Testis (tissue), 2 donors: ENCODE data around the gene DDX56.

Experiments used
- POLR2A ChIP-seq: fragments of 450-650 bp; IDR thresholded peaks from one replicate; pipeline ENCODE4 v1.6.1; 2017; ENCODE audit warnings: antibody characterized with exemption, mild to moderate bottlenecking, moderate library complexity
- TF ChIP-seq, protein P1 (sequence below), 3 experiments: fragments of 450-650 bp in 2 of 3; fragments of 200-600 bp in 1 of 3; sonication (generic) in 1 of 3; IDR thresholded peaks; one replicate each; pipeline ENCODE4 v1.5.1; 2016 to 2019; ENCODE audit warnings: antibody characterized with exemption in 3 of 3, mild to moderate bottlenecking in 2 of 3, moderate library complexity in 1 of 3

DNA sequence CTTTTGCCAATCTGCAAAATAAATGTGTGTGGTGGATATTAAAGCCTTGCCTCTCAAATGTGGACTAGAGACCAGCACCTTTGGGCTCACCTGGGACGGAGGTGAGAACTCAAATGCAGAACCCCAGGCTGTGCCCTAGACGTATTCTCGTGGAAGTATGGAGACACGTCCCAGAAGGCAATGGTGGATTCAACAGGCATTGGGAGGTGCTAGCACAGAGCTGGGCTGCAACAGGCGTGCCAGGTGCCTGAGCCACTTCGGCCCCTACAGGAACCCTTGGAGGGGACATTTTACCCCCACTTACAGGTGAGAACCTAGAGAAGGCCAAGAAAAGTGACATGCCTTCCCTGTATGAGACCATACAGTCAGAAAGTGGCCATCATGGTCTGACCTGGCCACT is 12.2 kb downstream of the DDX56 start:
- TF ChIP-seq, protein P1, sequence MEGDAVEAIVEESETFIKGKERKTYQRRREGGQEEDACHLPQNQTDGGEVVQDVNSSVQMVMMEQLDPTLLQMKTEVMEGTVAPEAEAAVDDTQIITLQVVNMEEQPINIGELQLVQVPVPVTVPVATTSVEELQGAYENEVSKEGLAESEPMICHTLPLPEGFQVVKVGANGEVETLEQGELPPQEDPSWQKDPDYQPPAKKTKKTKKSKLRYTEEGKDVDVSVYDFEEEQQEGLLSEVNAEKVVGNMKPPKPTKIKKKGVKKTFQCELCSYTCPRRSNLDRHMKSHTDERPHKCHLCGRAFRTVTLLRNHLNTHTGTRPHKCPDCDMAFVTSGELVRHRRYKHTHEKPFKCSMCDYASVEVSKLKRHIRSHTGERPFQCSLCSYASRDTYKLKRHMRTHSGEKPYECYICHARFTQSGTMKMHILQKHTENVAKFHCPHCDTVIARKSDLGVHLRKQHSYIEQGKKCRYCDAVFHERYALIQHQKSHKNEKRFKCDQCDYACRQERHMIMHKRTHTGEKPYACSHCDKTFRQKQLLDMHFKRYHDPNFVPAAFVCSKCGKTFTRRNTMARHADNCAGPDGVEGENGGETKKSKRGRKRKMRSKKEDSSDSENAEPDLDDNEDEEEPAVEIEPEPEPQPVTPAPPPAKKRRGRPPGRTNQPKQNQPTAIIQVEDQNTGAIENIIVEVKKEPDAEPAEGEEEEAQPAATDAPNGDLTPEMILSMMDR (IDR thresholded peaks at IDR 0.05): no peak
- TF ChIP-seq POLR2A: no peak
